Esophagus muscularis mucosa (tissue), 4 donors: Measurements from ENCODE around the gene LTBP3. TPM values are rescaled to one million over a fixed set of nuclear protein-coding genes. Genes with fewer than 3 reads are reported as not detected.
"Not testable (repeated sequence)": the region's sequence is repeated elsewhere in the genome, so short reads cannot be mapped to it uniquely, and the experiment has no call there.

Experiments
- DNase-seq: peaks from one replicate; pipeline ENCODE4 v3.0.0-alpha.2; 2017; ENCODE audit errors: extremely low spot score
- H3K27ac ChIP-seq, 4 donors: fragments of 200-600 bp; sonication (generic); replicated peaks in 1 of 4; 1 replicate in 3 of 4; 2 replicates in 1 of 4; pipeline ENCODE4 v1.5.1; 2016 to 2019; ENCODE audit warnings: mild to moderate bottlenecking in 1 of 4
- H3K27me3 ChIP-seq, 4 donors: fragments of 200-600 bp; sonication (generic); one replicate each; pipeline versions ENCODE4 v1.5.1 to v1.6.0; 2016 to 2019
- H3K36me3 ChIP-seq, 4 donors: fragments of 200-600 bp; sonication (generic); one replicate each; pipeline ENCODE4 v1.5.1; 2016 to 2019
- H3K4me1 ChIP-seq, 4 donors: fragments of 200-600 bp; sonication (generic); one replicate each; pipeline ENCODE4 v1.5.1; 2016 to 2019
- H3K4me3 ChIP-seq, 4 donors: fragments of 200-600 bp; sonication (generic); 1 replicate in 2 of 4; 2 replicates in 2 of 4; pipeline ENCODE4 v1.5.1; 2016 to 2019; ENCODE audit warnings: mild to moderate bottlenecking in 4 of 4, moderate library complexity in 1 of 4
- H3K9me3 ChIP-seq, 4 donors: fragments of 200-600 bp; sonication (generic); 1 replicate in 3 of 4; 2 replicates in 1 of 4; pipeline ENCODE4 v1.5.1; 2016 to 2019
- CTCF ChIP-seq, 3 experiments: fragments of 200-600 bp in 2 of 3; fragments of 450-650 bp in 1 of 3; sonication (generic) in 2 of 3; IDR thresholded peaks; one replicate each; pipeline ENCODE4 v1.5.1; 2017 to 2019; ENCODE audit warnings: antibody characterized with exemption in 3 of 3, mild to moderate bottlenecking in 2 of 3, moderate library complexity in 1 of 3
- EP300 ChIP-seq: sonication (generic); formaldehyde crosslinking; IDR thresholded peaks from one replicate; pipeline ENCODE4 v1.6.1; 2017; ENCODE audit warnings: antibody characterized with exemption
- POLR2A ChIP-seq: fragments of 450-650 bp; IDR thresholded peaks from one replicate; pipeline ENCODE4 v1.6.1; 2017; ENCODE audit warnings: antibody characterized with exemption, moderate library complexity, mild to moderate bottlenecking, low read depth
- POLR2AphosphoS5 ChIP-seq, 2 donors: sonication (generic); formaldehyde crosslinking; IDR thresholded peaks; one replicate each; pipeline ENCODE4 v1.6.1; 2017; ENCODE audit warnings: antibody characterized with exemption in 2 of 2
- WGBS: methylation state at CpG from one replicate; pipeline ENCODE4 v1.1.5; 2018; 5-methylcytosine and 5-hydroxymethylcytosine counted together
- intact Hi-C: fragments of 100-400 bp; cut with DNase I; formaldehyde crosslinking; loops from one replicate; pipeline ENCODE4 v1.15.1; 2023
- total RNA-seq, 4 donors: library from RNA; depleted of rRNA; stranded (reverse); fragments of >200 nt; gene quantifications; one replicate each; pipeline versions ENCODE4 v1.1.0 to v1.2.1, GENCODE V29; 2016

The LTBP3 gene
- total RNA-seq, 4 donors from 2014 or later = 107 to 208 (median 137) TPM

- WGBS = 9% methylated on average over 21 of the region's 28 CpGs
- peaks cover 50 to 71% (median 58%) of the 10 kb centered on the region in 4 donors for H3K4me1 ChIP-seq
- peak overlapping the region; percentile 78 to 98 (median 88) for H3K4me3 ChIP-seq
- H3K36me3 ChIP-seq = peaks cover 0 to 2% (median 0%) of the 10 kb centered on the region in 4 donors
- peak overlapping the region; percentile 95 to 99 (median 96) for H3K27ac ChIP-seq
- no peak for TF ChIP-seq POLR2A
- TF ChIP-seq EP300 = no peak
- TF ChIP-seq CTCF (IDR thresholded peaks at IDR 0.05) = no peak
- TF ChIP-seq POLR2AphosphoS5 (IDR thresholded peaks at IDR 0.05) = no peak
- no peaks in the 10 kb centered on the region for H3K9me3 ChIP-seq
- intact Hi-C loops = no loop called here
- H3K27me3 ChIP-seq = no peaks in the 10 kb centered on the region
- DNase-seq = no peak
Observed at GRCh38 chr11:65569164-65569972, 11.2 kb upstream of the LTBP3 start.

- peak overlapping the region; percentile 20 to 96 (median 31) for H3K27ac ChIP-seq
- peaks cover 28 to 46% (median 36%) of the 10 kb centered on the region in 4 donors for H3K4me1 ChIP-seq
- no peak for DNase-seq
- no peak overlapping the region for H3K4me3 ChIP-seq
- WGBS = 88% methylated on average over 7 of the region's 7 CpGs
- no peaks in the 10 kb centered on the region for H3K27me3 ChIP-seq
- intact Hi-C loops = no loop called here
- no peaks in the 10 kb centered on the region for H3K9me3 ChIP-seq
- peaks cover 0 to 2% (median 0%) of the 10 kb centered on the region in 4 donors for H3K36me3 ChIP-seq
- no peak for TF ChIP-seq POLR2AphosphoS5 (IDR thresholded peaks at IDR 0.05)
- TF ChIP-seq EP300 = no peak
- no peak for TF ChIP-seq POLR2A
- TF ChIP-seq CTCF (IDR thresholded peaks at IDR 0.05) = no peak
Observed at GRCh38 chr11:65565624-65566453, 7.7 kb upstream of the LTBP3 start.

- H3K36me3 ChIP-seq, H3K9me3 ChIP-seq, H3K4me3 ChIP-seq, DNase-seq, H3K27me3 ChIP-seq, intact Hi-C loops: not testable (repeated sequence)
- 84% methylated on average over 11 of the region's 12 CpGs for WGBS
- H3K27ac ChIP-seq = peak overlapping the region; percentile 20 to 96 (median 32)
- H3K4me1 ChIP-seq = peaks cover 33 to 50% (median 40%) of the 10 kb centered on the region in 4 donors
Observed at GRCh38 chr11:65564879-65565559, 6.9 kb upstream of the LTBP3 start.

- no peak for DNase-seq
- Histone ChIP-seq H3K4me1 (peaks cover 35 to 54% (median 43%) of the 10 kb centered on the region in 4 donors), H3K4me3 (no peak overlapping the region), H3K27me3 (no peaks in the 10 kb centered on the region), H3K9me3 (no peaks in the 10 kb centered on the region), H3K36me3 (peaks cover 0 to 2% (median 0%) of the 10 kb centered on the region in 4 donors), H3K27ac (peak overlapping the region in 2 of 4 donors; percentile 7 to 23)
- intact Hi-C loops = no loop called here
- 86% methylated on average over 4 of the region's 4 CpGs for WGBS
- TF ChIP-seq EP300 (no peak), CTCF (IDR thresholded peaks at IDR 0.05) (no peak), POLR2AphosphoS5 (IDR thresholded peaks at IDR 0.05) (no peak), POLR2A (no peak)
Observed at GRCh38 chr11:65563601-65564000, 5.4 kb upstream of the LTBP3 start.
